ENCODE measurements around the gene MRAS.
"Not testable (repeated sequence)": the region's sequence is repeated elsewhere in the genome, so short reads cannot be mapped to it uniquely, and the experiment has no call there.

The MRAS gene

GRCh38 chr3:138408751-138409570 is 60.6 kb downstream of the MRAS start:
- H3K4me3 ChIP-seq (ENCODE audit: low read depth, low read length), result no peak overlapping the region
- H3K9ac ChIP-seq, result no peak overlapping the region
- no peak overlapping the region for H2AFZ ChIP-seq
- H3K9me3 ChIP-seq (ENCODE audit: control insufficient read depth, low read length), result no peaks in the 10 kb centered on the region
- no peak overlapping the region for H3K27ac ChIP-seq
- H3K4me2 ChIP-seq (ENCODE audit: low read length), result no peak overlapping the region
- H3K27me3 ChIP-seq (ENCODE audit: control insufficient read depth, insufficient read depth, low read length), result no peaks in the 10 kb centered on the region
- no peaks in the 10 kb centered on the region for H3K4me1 ChIP-seq
- no peaks in the 10 kb centered on the region for H3K36me3 ChIP-seq (ENCODE audit: control insufficient read depth, insufficient read depth, low read length)
- TF ChIP-seq, protein P1, sequence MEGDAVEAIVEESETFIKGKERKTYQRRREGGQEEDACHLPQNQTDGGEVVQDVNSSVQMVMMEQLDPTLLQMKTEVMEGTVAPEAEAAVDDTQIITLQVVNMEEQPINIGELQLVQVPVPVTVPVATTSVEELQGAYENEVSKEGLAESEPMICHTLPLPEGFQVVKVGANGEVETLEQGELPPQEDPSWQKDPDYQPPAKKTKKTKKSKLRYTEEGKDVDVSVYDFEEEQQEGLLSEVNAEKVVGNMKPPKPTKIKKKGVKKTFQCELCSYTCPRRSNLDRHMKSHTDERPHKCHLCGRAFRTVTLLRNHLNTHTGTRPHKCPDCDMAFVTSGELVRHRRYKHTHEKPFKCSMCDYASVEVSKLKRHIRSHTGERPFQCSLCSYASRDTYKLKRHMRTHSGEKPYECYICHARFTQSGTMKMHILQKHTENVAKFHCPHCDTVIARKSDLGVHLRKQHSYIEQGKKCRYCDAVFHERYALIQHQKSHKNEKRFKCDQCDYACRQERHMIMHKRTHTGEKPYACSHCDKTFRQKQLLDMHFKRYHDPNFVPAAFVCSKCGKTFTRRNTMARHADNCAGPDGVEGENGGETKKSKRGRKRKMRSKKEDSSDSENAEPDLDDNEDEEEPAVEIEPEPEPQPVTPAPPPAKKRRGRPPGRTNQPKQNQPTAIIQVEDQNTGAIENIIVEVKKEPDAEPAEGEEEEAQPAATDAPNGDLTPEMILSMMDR (IDR thresholded peaks at IDR 0.05), result no peak
- no peaks in the 10 kb centered on the region for H3K79me2 ChIP-seq

DNA sequence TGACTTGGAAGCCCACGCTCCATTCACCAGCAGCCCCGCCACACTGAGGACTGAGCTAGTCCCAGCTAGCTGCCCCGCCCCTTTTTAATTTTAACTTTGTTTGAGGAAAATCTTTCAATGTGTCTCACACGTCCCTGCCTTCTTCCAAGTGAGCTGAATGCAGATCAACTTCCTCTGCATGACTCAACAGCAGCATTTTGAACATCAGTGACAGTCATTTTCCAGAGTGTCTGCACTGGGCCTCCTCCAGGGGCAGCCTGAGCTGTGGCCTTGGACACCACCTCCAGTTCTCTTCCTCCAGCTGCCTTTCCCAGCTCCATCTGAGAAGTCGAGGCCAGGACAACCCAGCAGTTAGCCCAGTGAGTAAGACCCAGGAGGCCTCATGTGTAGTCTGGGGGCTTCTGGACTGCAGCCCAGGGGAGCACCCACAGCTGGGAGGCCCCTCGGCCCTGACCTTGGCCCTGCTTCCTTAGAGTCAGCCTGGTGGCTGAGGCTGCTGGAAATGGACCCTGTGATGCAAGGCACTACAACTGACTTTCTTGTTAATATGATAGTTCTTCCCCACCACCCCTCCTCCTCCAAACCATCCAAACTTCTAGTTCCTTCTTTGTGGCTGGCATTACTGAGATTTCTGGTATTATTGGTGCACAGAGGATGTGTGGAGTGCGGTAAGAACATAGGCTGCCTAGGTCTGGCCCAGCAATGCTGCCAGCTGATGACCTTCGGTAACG is 64.6 kb downstream of the MRAS start:
- H3K9ac ChIP-seq, result no peak overlapping the region
- H3K27me3 ChIP-seq (ENCODE audit: control insufficient read depth, insufficient read depth, low read length), result no peaks in the 10 kb centered on the region
- TF ChIP-seq, protein P1 (IDR thresholded peaks at IDR 0.05), result no peak
- H3K27ac ChIP-seq, result no peak overlapping the region
- no peaks in the 10 kb centered on the region for H3K36me3 ChIP-seq (ENCODE audit: control insufficient read depth, insufficient read depth, low read length)
- H3K4me2 ChIP-seq (ENCODE audit: low read length), result no peak overlapping the region
- H3K9me3 ChIP-seq (ENCODE audit: control insufficient read depth, low read length), result no peaks in the 10 kb centered on the region
- no peak overlapping the region for H3K4me3 ChIP-seq (ENCODE audit: low read depth, low read length)
- H3K79me2 ChIP-seq, result no peaks in the 10 kb centered on the region
- no peaks in the 10 kb centered on the region for H3K4me1 ChIP-seq
- H2AFZ ChIP-seq, result no peak overlapping the region

GRCh38 chr3:138416236-138416635 is 67.9 kb downstream of the MRAS start:
- not testable (repeated sequence) for H3K79me2 ChIP-seq; H3K27me3 ChIP-seq (ENCODE audit: control insufficient read depth, insufficient read depth, low read length); H3K36me3 ChIP-seq (ENCODE audit: control insufficient read depth, insufficient read depth, low read length); H3K4me3 ChIP-seq (ENCODE audit: low read depth, low read length); H3K4me1 ChIP-seq; H3K27ac ChIP-seq; H3K9me3 ChIP-seq (ENCODE audit: control insufficient read depth, low read length); H3K4me2 ChIP-seq (ENCODE audit: low read length); H3K9ac ChIP-seq; H2AFZ ChIP-seq

DNA sequence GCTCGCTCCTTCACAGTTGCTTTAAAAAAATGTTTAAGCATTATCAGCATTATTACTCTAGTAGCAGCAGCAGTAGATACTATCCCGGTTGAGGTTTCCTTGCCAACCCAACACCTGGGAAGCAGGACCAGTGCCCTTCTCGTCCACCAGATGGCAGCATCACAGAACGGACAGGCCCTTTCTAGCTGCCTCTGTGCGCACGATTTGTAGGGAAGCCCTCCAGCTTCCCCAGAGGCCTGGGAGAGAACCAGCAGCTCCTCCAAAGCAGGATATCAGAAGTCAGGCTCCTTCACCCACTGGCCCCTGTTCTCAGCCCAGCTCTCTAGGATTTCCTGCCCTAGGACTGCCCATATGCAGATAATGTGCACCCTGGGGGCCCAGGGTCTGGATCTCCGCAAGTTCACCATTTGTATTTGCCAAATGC is 69.2 kb downstream of the MRAS start:
- no peaks in the 10 kb centered on the region for H3K36me3 ChIP-seq (ENCODE audit: control insufficient read depth, insufficient read depth, low read length)
- H3K27me3 ChIP-seq (ENCODE audit: control insufficient read depth, insufficient read depth, low read length), result no peaks in the 10 kb centered on the region
- H3K27ac ChIP-seq, result no peak overlapping the region
- H3K4me2 ChIP-seq (ENCODE audit: low read length), result no peak overlapping the region
- H3K9me3 ChIP-seq (ENCODE audit: control insufficient read depth, low read length), result no peaks in the 10 kb centered on the region
- no peak overlapping the region for H3K9ac ChIP-seq
- TF ChIP-seq, protein P1 (IDR thresholded peaks at IDR 0.05), result peak; percentile 93
- H3K4me3 ChIP-seq (ENCODE audit: low read depth, low read length), result no peak overlapping the region
- peak overlapping the region; percentile 61 for H2AFZ ChIP-seq
- no peaks in the 10 kb centered on the region for H3K4me1 ChIP-seq
- no peaks in the 10 kb centered on the region for H3K79me2 ChIP-seq

DNA sequence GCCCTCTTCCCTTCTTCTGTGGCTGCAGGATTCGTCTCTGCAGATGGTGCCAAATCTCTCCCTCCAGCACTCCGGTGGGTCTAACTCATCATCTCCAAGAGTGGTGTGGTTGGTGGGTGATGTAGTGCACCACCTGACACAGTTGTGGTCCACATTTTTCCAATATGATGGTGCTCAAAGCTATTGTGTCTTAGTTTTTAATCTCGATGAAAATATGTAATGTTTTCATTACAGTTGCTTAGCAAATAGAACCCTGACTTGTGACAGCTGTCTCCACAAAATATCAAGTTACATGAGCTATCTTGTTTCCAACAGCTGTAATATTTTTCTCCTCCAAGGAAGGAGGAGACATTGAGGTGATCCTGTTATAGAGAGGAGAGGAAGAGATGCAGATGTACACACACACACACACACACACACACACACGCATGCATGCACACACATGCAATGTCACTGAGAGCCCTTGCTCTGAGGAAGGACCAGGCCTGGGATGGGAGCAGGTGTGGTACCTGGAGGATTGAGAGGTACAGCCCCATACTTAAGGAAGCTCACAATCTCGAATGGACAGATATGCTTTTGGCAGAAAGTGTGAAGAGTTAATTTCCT is 70.3 kb downstream of the MRAS start:
- Histone ChIP-seq H3K27me3 (ENCODE audit: control insufficient read depth, insufficient read depth, low read length) (no peaks in the 10 kb centered on the region), H3K36me3 (ENCODE audit: control insufficient read depth, insufficient read depth, low read length) (no peaks in the 10 kb centered on the region), H3K79me2 (no peaks in the 10 kb centered on the region), H3K9me3 (ENCODE audit: control insufficient read depth, low read length) (no peaks in the 10 kb centered on the region), H3K9ac (no peak overlapping the region), H3K27ac (no peak overlapping the region), H3K4me2 (ENCODE audit: low read length) (no peak overlapping the region), H3K4me1 (no peaks in the 10 kb centered on the region), H3K4me3 (ENCODE audit: low read depth, low read length) (no peak overlapping the region), H2AFZ (peak overlapping the region; percentile 4)
- TF ChIP-seq, protein P1 (IDR thresholded peaks at IDR 0.05), result no peak

Data from parathyroid adenoma (tissue), 2 donors.